ENCODE results near the gene MZT2A.

GRCh38 chr2:131493199-131493968, 1.2 kb upstream of the MZT2A start:
- no peak for TF ChIP-seq CTCF (IDR thresholded peaks at IDR 0.05)
- no peak for TF ChIP-seq POLR2AphosphoS5 (IDR thresholded peaks at IDR 0.05; ENCODE audit: low read depth, low read length)

Measured in Panc1 (cell line).